Measurements from ENCODE around the gene CHST11. TPM values are rescaled to one million over a fixed set of nuclear protein-coding genes. Genes with fewer than 3 reads are reported as not detected.
A peak's percentile ranks its signal among the peaks of the same experiment; 100 is the strongest.

CHST11 gene
- total RNA-seq, 1 donor from 2014 or later, result 3.9 TPM

DNA sequence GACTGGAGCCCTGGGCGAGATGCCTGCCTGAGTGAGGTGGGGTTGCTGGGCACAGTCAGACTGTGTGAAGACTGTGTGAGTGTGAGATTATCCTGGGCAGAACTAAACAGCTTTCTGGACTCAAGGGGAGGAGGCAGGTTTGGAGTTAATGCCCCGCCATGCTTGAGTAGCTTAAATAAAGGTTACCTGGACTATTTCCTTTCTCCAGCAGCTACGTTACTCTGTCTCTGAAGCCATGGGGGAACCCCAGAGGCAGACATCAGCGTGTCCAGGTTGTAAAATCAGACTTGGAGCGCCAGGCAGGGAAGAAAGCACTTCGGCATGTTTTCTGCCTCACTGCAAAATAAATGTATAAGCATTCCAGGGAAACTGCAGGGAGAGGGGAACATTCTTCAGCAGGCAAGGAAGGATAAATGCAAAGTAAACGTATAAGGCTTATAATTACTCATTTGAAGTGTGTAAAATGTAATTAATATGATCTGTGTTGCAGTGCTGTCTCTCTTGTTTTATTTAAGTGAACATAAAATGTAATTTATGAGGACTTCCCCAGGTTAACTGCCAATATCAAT, 129.7 kb downstream of the CHST11 start:
- no peak for DNase-seq

- DNase-seq, result no peak
Observed at GRCh38 chr12:104588047-104588920, 131.5 kb downstream of the CHST11 start.

GRCh38 chr12:104588921-104589590, 132.3 kb downstream of the CHST11 start:
- no peak for DNase-seq

- no peak for DNase-seq
Observed at GRCh38 chr12:104590022-104590421, 133.3 kb downstream of the CHST11 start.

- DNase-seq, result no peak
Observed at GRCh38 chr12:104591257-104591885, 134.6 kb downstream of the CHST11 start.

DNA sequence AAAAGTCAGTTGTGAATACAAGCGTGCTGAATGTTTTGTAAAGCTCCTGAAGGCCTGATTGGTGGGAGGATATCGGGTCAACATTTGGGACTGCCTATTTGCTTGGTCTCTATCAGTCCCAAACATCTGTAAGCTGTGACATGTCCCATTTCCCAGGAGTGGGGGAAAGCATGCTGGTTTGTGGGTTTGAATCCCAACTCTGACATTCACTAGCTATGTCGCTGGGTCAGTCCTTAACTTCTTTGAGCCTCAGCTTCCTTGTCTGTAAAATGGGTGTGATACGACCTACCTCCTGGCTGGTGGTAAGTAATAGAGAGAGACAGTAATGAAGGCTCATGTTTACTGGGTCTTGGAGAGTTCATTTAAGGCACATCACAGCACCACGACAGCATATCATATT, 136.7 kb downstream of the CHST11 start:
- no peak for DNase-seq

DNA sequence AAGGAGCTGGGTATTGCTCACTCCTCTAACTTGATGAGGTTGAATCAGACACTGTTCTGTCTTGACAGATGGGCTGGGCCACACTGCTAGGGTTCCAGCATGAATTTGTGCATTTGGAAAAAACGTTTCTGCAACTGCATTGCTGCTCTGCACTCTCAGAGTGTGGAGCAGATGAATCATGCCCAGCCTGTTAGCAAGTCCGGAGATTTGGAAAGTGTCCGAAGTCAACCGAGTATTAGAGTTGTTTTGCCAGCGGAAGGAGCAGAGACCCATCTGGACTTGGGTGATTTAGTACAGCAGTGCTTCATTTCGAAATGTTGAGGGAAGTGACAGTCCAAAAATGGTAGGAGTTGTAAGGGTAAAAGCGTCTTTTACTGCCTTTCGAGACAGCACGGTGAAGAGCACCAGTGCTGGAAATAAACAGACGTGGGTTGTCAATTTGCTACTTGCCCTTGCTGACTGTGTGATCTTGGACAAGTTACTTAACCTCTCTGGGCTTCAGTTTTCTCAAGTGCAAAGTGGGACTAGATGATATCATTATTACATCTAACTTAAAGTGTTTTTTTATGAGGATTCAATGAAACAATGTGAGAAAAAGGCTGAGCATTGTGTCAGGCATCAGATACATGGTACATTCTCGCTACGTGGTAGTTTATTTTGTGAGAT, 139.5 kb downstream of the CHST11 start:
- DNase-seq, result no peak

DNA sequence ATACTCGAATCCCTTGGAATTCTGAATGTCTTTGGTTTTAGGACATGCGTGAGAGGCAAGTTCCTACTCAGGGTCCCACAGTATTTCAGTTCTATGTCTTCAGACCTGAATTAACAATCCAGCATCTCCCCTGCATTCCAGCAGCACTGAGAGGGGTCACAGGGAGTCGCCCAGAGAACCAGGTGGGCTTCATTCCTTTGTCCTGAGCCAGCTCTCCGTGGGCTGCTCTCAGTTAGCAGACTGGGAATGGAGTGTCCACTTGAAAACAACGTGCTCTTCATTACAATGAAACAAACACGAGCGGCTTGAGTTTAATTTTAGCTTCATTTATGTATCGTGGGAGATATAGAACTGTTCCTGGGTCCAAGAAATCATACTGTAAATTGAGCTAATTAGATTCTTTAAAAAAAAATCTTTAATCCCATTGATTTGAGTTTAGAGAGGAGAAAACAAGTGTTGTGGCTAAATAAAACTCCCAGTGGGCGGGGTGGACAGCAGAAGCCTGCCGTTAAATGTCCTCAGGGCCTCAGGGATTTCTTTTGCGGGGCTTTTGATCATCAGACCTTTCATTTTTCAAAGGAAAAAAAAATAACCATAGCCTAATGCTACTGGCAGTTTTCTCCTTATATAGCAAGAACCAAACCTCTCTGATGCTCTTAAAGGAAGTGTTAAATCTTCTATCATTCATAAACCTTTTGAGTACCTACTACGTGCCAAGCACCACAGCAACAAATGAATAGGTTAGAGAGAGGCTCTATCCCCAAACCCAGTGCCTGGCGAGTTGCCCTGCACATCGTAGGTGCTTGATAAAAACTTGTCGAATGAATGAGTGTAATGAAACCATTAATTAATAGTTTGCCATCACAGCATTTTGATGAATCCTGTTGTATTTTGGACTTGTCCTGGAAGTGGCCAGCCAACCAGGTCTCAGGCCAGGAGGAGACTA, 140.4 kb downstream of the CHST11 start:
- no peak for DNase-seq

GRCh38 chr12:104598342-104599271, 141.9 kb downstream of the CHST11 start:
- DNase-seq, result no peak

DNA sequence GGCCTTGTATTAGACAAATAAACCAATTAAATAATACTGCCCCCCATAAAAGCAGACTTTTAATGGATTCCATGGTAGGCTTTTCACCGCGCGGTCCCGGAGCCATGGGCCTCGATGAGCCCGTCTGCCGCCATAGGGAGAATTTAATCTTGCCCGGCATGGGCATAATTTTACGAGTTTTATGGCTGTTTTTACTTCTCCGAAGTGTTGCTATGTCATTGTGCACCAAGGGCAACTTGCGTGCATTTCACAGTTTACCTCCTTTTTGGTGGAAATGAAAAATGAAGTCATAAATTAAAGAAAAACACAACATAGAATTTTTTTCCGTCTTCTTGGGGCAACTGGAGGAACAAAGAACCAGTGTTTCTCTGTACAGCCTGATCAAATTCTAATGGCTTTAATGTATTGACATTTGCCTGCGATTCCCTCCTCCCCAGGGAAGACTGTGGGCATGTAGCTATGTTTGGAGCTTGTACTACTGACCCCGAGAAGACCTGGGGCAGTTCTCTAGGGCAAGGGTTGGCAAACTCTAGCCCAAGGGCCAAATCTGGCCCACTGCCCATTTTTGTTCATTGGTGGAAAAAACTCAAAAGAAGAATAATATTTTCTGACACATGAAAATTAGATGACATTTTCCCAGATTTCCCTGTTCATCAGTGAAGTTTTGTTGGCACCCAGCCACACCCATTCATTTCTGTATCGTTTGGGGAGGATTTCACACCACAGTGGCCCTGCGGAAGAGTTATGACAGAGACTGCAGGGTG, 142.7 kb downstream of the CHST11 start:
- no peak for DNase-seq

DNA sequence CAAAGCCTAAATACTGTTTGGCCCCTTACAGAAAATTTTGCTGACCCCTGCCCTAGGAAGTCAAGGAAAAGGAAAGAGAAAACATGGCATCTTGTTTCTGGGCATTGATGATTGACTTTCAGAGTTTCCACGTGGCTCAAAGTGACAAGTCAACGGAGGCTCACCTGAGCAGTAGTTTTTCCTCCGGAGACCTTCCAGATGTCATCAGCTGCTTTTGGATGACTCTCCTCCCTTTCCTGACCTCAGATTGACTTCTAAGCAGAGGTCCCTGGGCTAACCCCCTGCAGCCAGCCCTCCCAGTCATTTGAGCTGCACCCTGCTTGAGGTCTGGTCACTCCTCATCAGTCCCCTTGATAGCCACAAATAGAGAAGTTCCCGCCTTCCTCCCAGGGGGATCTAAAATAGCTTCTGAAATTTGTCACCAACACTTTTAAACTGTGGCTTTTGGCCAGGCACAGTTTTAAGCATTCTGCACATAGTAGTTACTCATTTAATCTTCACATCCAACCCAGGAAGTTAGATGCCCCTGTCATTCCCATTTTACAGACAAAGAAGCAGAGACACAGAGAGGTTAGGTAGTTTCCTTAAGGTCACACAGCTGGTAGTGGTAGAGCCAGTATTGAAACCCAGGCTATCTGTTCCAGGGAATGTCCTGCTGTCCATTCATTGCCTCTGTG, 143.4 kb downstream of the CHST11 start:
- DNase-seq, result no peak

GRCh38 chr12:104600790-104601739, 144.3 kb downstream of the CHST11 start:
- DNase-seq, result no peak

DNA sequence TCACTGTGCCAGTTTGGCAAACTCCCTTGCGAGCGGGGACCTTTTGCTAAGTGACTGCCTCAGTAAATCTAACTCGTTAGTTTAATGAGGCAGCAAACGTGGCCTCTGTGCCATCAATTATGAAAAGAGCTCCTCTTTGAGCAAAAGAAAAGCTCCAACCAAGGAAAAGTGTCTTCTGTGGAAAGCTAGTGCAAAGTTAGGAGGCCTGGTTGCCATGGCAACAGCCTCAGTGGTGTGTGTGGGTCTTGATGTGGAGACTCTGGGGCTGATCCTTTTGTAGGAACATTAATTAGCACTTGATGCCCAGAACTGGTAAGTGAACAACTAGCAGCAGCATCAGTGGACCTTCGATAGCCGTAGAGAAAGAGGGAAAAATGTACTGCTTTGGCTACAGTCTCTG, 145.7 kb downstream of the CHST11 start:
- no peak for DNase-seq

- DNase-seq, result no peak
Observed at GRCh38 chr12:104602896-104603295, 146.1 kb downstream of the CHST11 start.

DNA sequence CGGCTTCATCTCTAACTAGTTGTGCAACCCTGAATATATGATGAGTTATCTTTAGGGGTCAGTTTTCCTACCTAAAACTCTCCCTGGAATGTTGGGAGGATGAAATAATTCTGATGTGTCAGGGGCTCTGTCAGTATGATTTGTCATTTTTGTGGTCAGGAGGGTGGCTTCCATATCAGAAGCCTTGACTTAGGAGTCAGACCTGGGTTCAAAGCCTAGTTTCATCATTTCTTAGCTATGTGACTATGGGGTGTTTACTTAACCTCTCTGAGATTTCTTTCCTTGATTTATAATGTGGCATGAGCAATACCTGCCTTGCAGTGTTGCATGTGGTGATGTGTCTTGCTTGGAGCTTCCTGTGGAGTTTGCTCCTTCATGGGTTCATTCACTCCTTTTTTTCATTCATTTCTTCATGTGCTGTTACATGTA, 146.8 kb downstream of the CHST11 start:
- DNase-seq, result no peak

GRCh38 chr12:104604070-104604994, 147.6 kb downstream of the CHST11 start:
- DNase-seq, result peak; percentile 16

Measured in skin of body (tissue), 2 donors.